Psoas muscle (tissue), 8 donors: ENCODE measurements around the gene BTBD10. TPM values are rescaled to one million over a fixed set of nuclear protein-coding genes. Genes with fewer than 3 reads are reported as not detected.

Experiments
- ATAC-seq, 4 donors: fragments of 200-7000 bp; cut with Tn5 transposase; one replicate each; pipeline ENCODE4 v1.9.1; 2020; ENCODE audit warnings: moderate library complexity in 3 of 4, mild to moderate bottlenecking in 2 of 4
- DNase-seq, 2 donors: peaks; one replicate each; pipeline ENCODE4 v3.0.0-alpha.2; 2020
- H3K27ac ChIP-seq: fragments of 200-600 bp; one replicate; pipeline ENCODE4 v1.8.0; 2022
- H3K27me3 ChIP-seq, 3 donors: fragments of 200-600 bp in 1 of 3; one replicate each; pipeline versions ENCODE4 v1.6.1 to v1.8.0; 2013 to 2022; ENCODE audit warnings: low read length in 2 of 3, mild to moderate bottlenecking in 2 of 3, moderate library complexity in 1 of 3; ENCODE audit not compliant: insufficient read depth in 3 of 3
- H3K36me3 ChIP-seq, 2 donors: fragments of 200-600 bp in 1 of 2; one replicate each; pipeline versions ENCODE4 v1.6.1 to v1.8.0; 2013 to 2022; ENCODE audit warnings: low read depth in 1 of 2, mild to moderate bottlenecking in 1 of 2, moderate library complexity in 1 of 2; ENCODE audit not compliant: insufficient read depth in 1 of 2
- H3K4me1 ChIP-seq: fragments of 200-600 bp; one replicate; pipeline ENCODE4 v1.8.0; 2022
- H3K4me3 ChIP-seq: fragments of 200-600 bp; one replicate; pipeline ENCODE4 v1.8.0; 2022; ENCODE audit warnings: mild to moderate bottlenecking
- H3K9me3 ChIP-seq: fragments of 200-600 bp; one replicate; pipeline ENCODE4 v1.8.0; 2022
- CTCF ChIP-seq: fragments of 200-600 bp; IDR thresholded peaks from one replicate; pipeline ENCODE4 v1.8.0; 2022; ENCODE audit warnings: antibody characterized with exemption
- WGBS, 3 donors: extraction: QIAGEN DNeasy Blood & Tissue Kit; methylation state at CpG; one replicate each; pipeline versions ENCODE4 v1.1.6 to v1.1.7; 2013; 5-methylcytosine and 5-hydroxymethylcytosine counted together
- intact Hi-C, 2 donors: fragments of 100-400 bp; cut with DNase I; formaldehyde crosslinking; loops; one replicate each; pipeline versions ENCODE4 v1.11.0 to v1.14.2; 2022
- polyA plus RNA-seq, 3 donors: library from polyadenylated mRNA; stranded (reverse); fragments of 200-250 nt; gene quantifications; one replicate each; pipeline ENCODE4 v1.2.3, GENCODE V29; 2013
- total RNA-seq, 4 donors: library from RNA; stranded (reverse); fragmentation: NEBNext Ultra II Directional in 2 of 4; extraction: Animal tissue kit (Norgen Biotek cat#: 25700) in 2 of 4; gene quantifications; one replicate each; pipeline versions ENCODE4 v1.2.1 to v1.2.4, GENCODE V29; 2021 to 2023
- donor health status: healthy with polysubstance abuse.
- donor health status: DM: no; HTN: no; CAD: no; lungs with moderate emphysema.
- donor health status: Bipolar disorder and iron deficiency.
- donor health status: healthy.
- donor health status: DM: yes; HTN: yes; CAD: no.
- donor health status: DM: no; HTN: no; CAD: no.
- donor health status: DM: no; HTN: no; CAD: no.
- donor health status: DM: yes; HTN: yes; CAD: no.

Gene BTBD10
- total and polyA plus RNA-seq, 7 donors = 10.8 to 21.2 (median 14.9) TPM

DNA sequence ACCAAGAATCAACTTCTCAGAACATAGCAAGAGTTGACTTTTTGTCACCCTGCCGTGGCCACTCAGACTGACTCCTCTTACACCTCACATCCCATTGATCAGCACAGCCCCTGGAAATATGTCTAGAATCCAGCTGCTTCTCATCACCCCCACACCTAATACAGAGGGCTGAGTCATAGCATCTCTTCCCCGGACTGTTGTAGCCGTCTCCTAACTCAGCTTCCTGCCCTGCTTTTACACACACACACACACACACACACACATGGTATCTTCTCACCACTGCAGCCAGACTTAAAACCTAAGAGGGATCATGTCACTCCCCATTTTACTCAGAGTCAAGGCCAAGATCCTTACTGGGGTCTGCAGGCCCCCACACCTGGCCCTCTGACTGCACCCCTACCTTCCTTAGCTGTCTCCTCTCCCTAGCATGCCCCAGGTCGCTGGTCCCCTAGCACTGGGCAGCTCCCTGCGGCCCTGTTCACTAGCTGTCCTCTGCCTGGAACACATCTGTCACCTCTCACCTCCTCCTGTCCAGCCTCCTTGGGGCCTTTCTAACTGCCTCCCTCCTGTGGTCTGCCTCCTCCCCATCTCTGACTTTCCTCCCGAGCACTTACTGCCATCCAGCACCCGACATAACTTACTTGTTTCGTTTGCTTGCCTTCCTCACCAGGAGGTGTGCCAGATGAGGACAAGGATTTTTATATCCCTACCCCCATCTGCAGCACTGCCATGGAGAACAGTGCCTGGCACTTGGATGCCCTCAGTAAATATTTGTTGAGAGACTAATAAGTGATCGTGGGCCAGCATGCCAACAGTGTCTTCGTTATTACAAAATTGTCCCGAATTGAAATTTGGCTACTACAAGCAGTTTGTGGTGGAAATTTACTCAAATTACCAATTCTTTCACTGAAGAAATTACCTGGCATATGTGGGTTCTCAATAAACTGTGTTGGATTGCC lies 123.5 kb downstream of the BTBD10 start:
- ATAC-seq (peak; percentile 19 to 36 (median 27)), DNase-seq (no peak)
- intact Hi-C loops = loop anchor here (5.0 kb wide), 2 partner anchors 372 to 377 kb away; no protein-coding TSS in a partner anchor
- Histone ChIP-seq H3K36me3 (no peaks in the 10 kb centered on the region), H3K27ac (peak overlapping the region; percentile 38), H3K9me3 (no peaks in the 10 kb centered on the region), H3K27me3 (no peaks in the 10 kb centered on the region), H3K4me1 (peaks cover 50% of the 10 kb centered on the region), H3K4me3 (no peak overlapping the region)
- 34 to 53% (median 36%) methylated on average over 11 of the region's 11 CpGs for WGBS, 3 donors
- TF ChIP-seq CTCF = no peak

GRCh38 chr11:13338427-13339069 lies 124.5 kb downstream of the BTBD10 start:
- no peak for TF ChIP-seq CTCF
- Histone ChIP-seq H3K36me3 (no peaks in the 10 kb centered on the region), H3K27ac (peak overlapping the region; percentile 62), H3K4me3 (peak overlapping the region; percentile 46), H3K9me3 (no peaks in the 10 kb centered on the region), H3K27me3 (no peaks in the 10 kb centered on the region), H3K4me1 (peaks cover 59% of the 10 kb centered on the region)
- peak in 3 of 4 donors; percentile 28 to 48 (median 35) for ATAC-seq
- no peak for DNase-seq
- intact Hi-C loops = no loop called here
- WGBS, 3 donors = 73 to 81% (median 74%) methylated on average over 9 of the region's 9 CpGs

DNA sequence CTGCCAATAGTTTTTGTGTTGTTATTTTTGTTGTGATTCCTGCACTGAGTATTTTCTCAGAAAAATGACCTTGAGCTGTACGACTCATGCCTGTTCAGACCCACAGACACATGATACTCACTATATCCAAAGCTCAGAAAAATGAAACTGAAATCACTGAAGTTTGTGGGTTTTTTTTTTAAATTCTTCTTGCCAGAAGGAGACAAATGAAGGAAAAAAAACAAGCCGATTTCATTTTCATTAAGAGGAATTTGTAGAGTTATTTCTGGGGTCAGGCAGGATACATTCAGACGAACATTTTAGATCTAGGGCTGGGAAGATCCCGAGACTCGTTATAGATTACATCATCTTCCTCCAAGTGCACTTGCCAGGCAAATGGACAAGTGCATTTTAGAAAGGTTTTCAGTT lies 125.0 kb downstream of the BTBD10 start:
- H3K27ac ChIP-seq = peak overlapping the region; percentile 62
- intact Hi-C loops = no loop called here
- ATAC-seq (no peak), DNase-seq (no peak)
- 2 to 12% (median 4%) methylated on average over 5 of the region's 5 CpGs for WGBS, 3 donors
- peaks cover 64% of the 10 kb centered on the region for H3K4me1 ChIP-seq
- peak overlapping the region; percentile 46 for H3K4me3 ChIP-seq
- no peaks in the 10 kb centered on the region for H3K9me3 ChIP-seq
- no peak for TF ChIP-seq CTCF
- H3K27me3 ChIP-seq = no peaks in the 10 kb centered on the region
- no peaks in the 10 kb centered on the region for H3K36me3 ChIP-seq

Other genes with a start within 250 kb of the BTBD10 start
- gene BMAL1, start 185.4 kb downstream of the BTBD10 start, total RNA-seq = 10 to 100 TPM; 15.1 to 35.4 (median 23.4) TPM
- gene BMAL1, start 185.4 kb downstream of the BTBD10 start, polyA plus RNA-seq = 10 to 100 TPM in 2 of 3 donors, 1 to 10 TPM in 1; 7.4 to 34.6 (median 28.2) TPM
- not detected for gene PTH, start 32.8 kb upstream of the BTBD10 start, total RNA-seq
- gene PTH, start 32.8 kb upstream of the BTBD10 start, polyA plus RNA-seq = not detected
- 10 to 100 TPM; 23.8 to 35.4 (median 25.3) TPM for gene FAR1, start 205.4 kb upstream of the BTBD10 start, total RNA-seq
- 10 to 100 TPM; 10.2 to 23.7 (median 17.2) TPM for gene FAR1, start 205.4 kb upstream of the BTBD10 start, polyA plus RNA-seq